K562 (cell line): ENCODE results near the gene PDZRN4. TPM values are rescaled to one million over a fixed set of nuclear protein-coding genes. Genes with fewer than 3 reads are reported as not detected.
A peak's percentile ranks its signal among the peaks of the same experiment; 100 is the strongest.

ENCODE experiments used
- ATAC-seq: fragments of 200-7000 bp; cut with Tn5 transposase; 3 replicates; pipeline ENCODE4 v1.9.1; 2020; ENCODE audit warnings: moderate library complexity
- BruUV-seq: library from RNA; stranded (reverse); fragments of 400-500 nt; replicated peaks from 2 replicates; lab custom pipeline; 2021; lab: Mats Ljungman, UMichigan
- CTCF ChIA-PET: fragments of 300-600 bp; formaldehyde crosslinking; extraction: SDS; loops from one replicate; lab custom pipeline; 2021; ENCODE audit warnings: low intra/inter-chr PET ratio; lab: Yijun Ruan, JAX
- POLR2A ChIA-PET: fragments of 300-600, 350-650 bp; sonication (Branson Sonifier 250); formaldehyde crosslinking; extraction: SDS; loops from one replicate; lab custom pipeline; 2021; ENCODE audit warnings: antibody characterized with exemption, inconsistent platforms; lab: Yijun Ruan, JAX
- DNase-seq, 4 experiments: peaks; one replicate each; pipeline versions ENCODE4 v3.0.0 to v3.0.0-alpha.2; 2011 to 2018; ENCODE audit warnings: low spot score in 3 of 4, mixed read lengths in 3 of 4; ENCODE audit errors: extremely low read depth in 1 of 4
- FAIRE-seq: peaks from 2 replicates; lab custom pipeline; 2011; peaks lifted over from hg19 to GRCh38; lab: Jason Lieb, UNC
- H2AFZ ChIP-seq: 2 replicates; pipeline ENCODE4 v1.6.0; 2011; ENCODE audit warnings: low read depth, low read length, control low read depth, inconsistent platforms
- H3K27ac ChIP-seq: fragments of 200-600 bp; 3 replicates; pipeline ENCODE4 v1.8.0; 2011; ENCODE audit warnings: low read depth, mild to moderate bottlenecking, control low read depth, inconsistent platforms, low read length, moderate library complexity, mixed read lengths; ENCODE audit errors: extremely low read depth
- H3K27me3 ChIP-seq, 2 experiments: fragments of 300-600 bp in 1 of 2; 2 replicates in 1 of 2; 3 replicates in 1 of 2; pipeline versions ENCODE4 v1.6.0 to v1.8.0; 2011; ENCODE audit warnings: inconsistent platforms in 2 of 2, low read length in 2 of 2, mild to moderate bottlenecking in 1 of 2, mixed read lengths in 1 of 2, moderate library complexity in 1 of 2; ENCODE audit not compliant: control insufficient read depth in 2 of 2, insufficient read depth in 2 of 2
- H3K36me3 ChIP-seq: fragments of 300-600 bp; 3 replicates; pipeline ENCODE4 v1.8.0; 2011; ENCODE audit warnings: mild to moderate bottlenecking, low read length, inconsistent platforms; ENCODE audit not compliant: control insufficient read depth, insufficient read depth
- H3K4me1 ChIP-seq, 2 experiments: fragments of 200-600 bp in 1 of 2; replicated peaks in 1 of 2; 2 replicates in 1 of 2; 3 replicates in 1 of 2; pipeline versions ENCODE4 v1.5.1 to v1.8.0; 2011; ENCODE audit warnings: inconsistent platforms in 2 of 2, low read length in 2 of 2, mild to moderate bottlenecking in 1 of 2, mixed read lengths in 1 of 2, moderate library complexity in 1 of 2; ENCODE audit not compliant: control insufficient read depth in 2 of 2, insufficient read depth in 2 of 2
- H3K4me2 ChIP-seq: 2 replicates; pipeline ENCODE4 v1.6.1; 2011; ENCODE audit warnings: low read length, control low read depth, inconsistent platforms, mixed read lengths; ENCODE audit not compliant: insufficient read depth
- H3K4me3 ChIP-seq: fragments of 200-600 bp; sonication (generic), shearing (Covaris generic); 2 replicates; pipeline ENCODE4 v1.5.1; 2016; ENCODE audit warnings: control low read depth, inconsistent platforms
- H3K79me2 ChIP-seq: fragments of 200-600 bp; 3 replicates; pipeline ENCODE4 v1.8.0; 2011; ENCODE audit warnings: low read length, inconsistent platforms; ENCODE audit not compliant: control insufficient read depth, insufficient read depth
- H3K9ac ChIP-seq, 2 experiments: 2 replicates each; pipeline versions ENCODE4 v1.6.0 to v1.6.1; 2011; ENCODE audit warnings: low read depth in 2 of 2, low read length in 2 of 2, control low read depth in 1 of 2, inconsistent platforms in 1 of 2, mild to moderate bottlenecking in 1 of 2, mixed read lengths in 1 of 2; ENCODE audit not compliant: insufficient read depth in 1 of 2
- H3K9me1 ChIP-seq: one replicate; pipeline ENCODE4 v1.6.0; 2011; ENCODE audit warnings: inconsistent platforms, mild to moderate bottlenecking, low read length, moderate library complexity; ENCODE audit not compliant: control insufficient read depth, insufficient read depth
- H3K9me3 ChIP-seq: replicated peaks from 2 replicates; pipeline ENCODE4 v1.5.1; 2011; ENCODE audit warnings: low read depth, low read length, inconsistent platforms; ENCODE audit not compliant: control insufficient read depth, insufficient read depth
- H4K20me1 ChIP-seq: replicated peaks from 2 replicates; pipeline ENCODE4 v1.6.1; 2011; ENCODE audit warnings: low read length, inconsistent platforms, mixed read lengths; ENCODE audit not compliant: control insufficient read depth, insufficient read depth
- ATF7 ChIP-seq: fragments of 450-650 bp; IDR thresholded peaks from 2 replicates; pipeline ENCODE4 v1.7.1; 2014; ENCODE audit warnings: mild to moderate bottlenecking, moderate library complexity
- CSDE1 ChIP-seq, 2 experiments: fragments of 450-650 bp; IDR thresholded peaks; 2 replicates each; pipeline ENCODE4 v1.6.1; 2016; ENCODE audit warnings: mild to moderate bottlenecking in 1 of 2
- EZH2 ChIP-seq: IDR thresholded peaks from 2 replicates; pipeline ENCODE4 v1.6.1; 2012; ENCODE audit warnings: low read depth, mild to moderate bottlenecking, inconsistent platforms, low read length, borderline replicate concordance
- KDM1A ChIP-seq, 2 experiments: fragments of 450-650 bp; IDR thresholded peaks; 2 replicates each; pipeline ENCODE4 v1.6.1; 2016; ENCODE audit warnings: mild to moderate bottlenecking in 2 of 2
- NR4A1 ChIP-seq, 2 experiments: fragments of 250-450 bp in 1 of 2; fragments of 450-650 bp in 1 of 2; sonication (Bioruptor Pico) in 1 of 2; IDR thresholded peaks; 2 replicates each; pipeline versions ENCODE4 v1.4.0 to v1.6.1; 2016 to 2020; ENCODE audit warnings: mild to moderate bottlenecking in 2 of 2, missing compliant biosample characterization in 1 of 2, missing genetic modification characterization in 1 of 2, moderate library complexity in 1 of 2
- RFX7 ChIP-seq: fragments of 250-450 bp; sonication (Bioruptor Pico); IDR thresholded peaks from 2 replicates; pipeline ENCODE4 v1.5.1; 2021; ENCODE audit warnings: mild to moderate bottlenecking
- SLC30A9 ChIP-seq: fragments of 250-450 bp; sonication (Bioruptor Pico); IDR thresholded peaks from 2 replicates; pipeline ENCODE4 v1.8.0; 2022; ENCODE audit warnings: mild to moderate bottlenecking, moderate library complexity
- SOX6 ChIP-seq: fragments of 450-650 bp; IDR thresholded peaks from 2 replicates; pipeline ENCODE4 v1.6.1; 2014; ENCODE audit warnings: mild to moderate bottlenecking
- SRSF1 ChIP-seq: fragments of 200-400 bp; formaldehyde crosslinking; IDR thresholded peaks from 2 replicates; pipeline ENCODE4 v1.6.1; 2017; ENCODE audit warnings: mild to moderate bottlenecking, low read depth, low read length, moderate library complexity
- TCF3 ChIP-seq: sonication (generic); formaldehyde crosslinking; IDR thresholded peaks from 2 replicates; pipeline ENCODE4 v1.4.0; 2020; ENCODE audit warnings: mild to moderate bottlenecking, missing genetic modification reagents
- ZNF76 ChIP-seq: fragments of 250-450 bp; sonication (Bioruptor Pico); IDR thresholded peaks from 2 replicates; pipeline ENCODE4 v1.4.0; 2020; ENCODE audit warnings: mild to moderate bottlenecking, moderate library complexity, borderline replicate concordance
- WGBS: fragments of 100-300 bp; shearing (Covaris generic); methylation state at CpG from one replicate; pipeline ENCODE4 v1.1.6; 2016; ENCODE audit warnings: low coverage, mixed read lengths; ENCODE audit not compliant: insufficient coverage; ENCODE audit errors: missing lambda C conversion rate; 5-methylcytosine and 5-hydroxymethylcytosine counted together
- in situ Hi-C: fragments of 300-500 bp; cut with MboI; formaldehyde crosslinking; loops from 4 replicates; pipeline ENCODE4 v1.15.0; 2018; ENCODE audit warnings: inconsistent platforms, mixed read lengths
- intact Hi-C: fragments of 100-400 bp; cut with micrococcal nuclease; formaldehyde crosslinking; loops from 2 replicates; pipeline ENCODE4 v1.14.2; 2022
- polyA plus RNA-seq, 8 experiments: library from polyadenylated mRNA; depleted of rRNA in 4 of 8; stranded (reverse) in 5 of 8; unstranded in 3 of 8; fragments of >200 nt; fragmentation: Nextera tagmentation in 2 of 8; fragmentation: Illumina TruSeq in 1 of 8; extraction: Ambion mirVana in 2 of 8; extraction: Trizol in 1 of 8; gene quantifications; 2 replicates each; pipeline versions ENCODE4 v1.2.1 to v1.2.3, GENCODE V29; 2011 to 2014; ENCODE audit warnings: inconsistent platforms in 1 of 8, missing spikeins in 1 of 8
- total RNA-seq, 7 experiments: library from RNA; depleted of rRNA in 6 of 7; stranded (reverse); fragments of >200 nt in 6 of 7; fragmentation: Illumina TruSeq in 2 of 7; extraction: Trizol in 2 of 7; gene quantifications; 2 replicates each; pipeline versions ENCODE4 v1.2.1 to v1.2.3, GENCODE V29; 2011 to 2021; ENCODE audit warnings: low replicate concordance in 1 of 7
- TF ChIP-seq, protein P1 (sequence below): sonication (generic); formaldehyde crosslinking; IDR thresholded peaks from 2 replicates; pipeline ENCODE4 v1.8.1; 2023; ENCODE audit warnings: mild to moderate bottlenecking, missing genetic modification reagents, moderate library complexity
- TF ChIP-seq, protein P2 (sequence below): fragments of 450-650 bp; formaldehyde crosslinking; IDR thresholded peaks from 2 replicates; pipeline ENCODE4 v1.4.0; 2022; ENCODE audit warnings: mild to moderate bottlenecking, moderate library complexity

PDZRN4 gene
- total and polyA plus RNA-seq, 9 of the 15 experiments (the other 6 are each of a cell fraction or from before 2014, with no cell fraction given) = not detected

DNA sequence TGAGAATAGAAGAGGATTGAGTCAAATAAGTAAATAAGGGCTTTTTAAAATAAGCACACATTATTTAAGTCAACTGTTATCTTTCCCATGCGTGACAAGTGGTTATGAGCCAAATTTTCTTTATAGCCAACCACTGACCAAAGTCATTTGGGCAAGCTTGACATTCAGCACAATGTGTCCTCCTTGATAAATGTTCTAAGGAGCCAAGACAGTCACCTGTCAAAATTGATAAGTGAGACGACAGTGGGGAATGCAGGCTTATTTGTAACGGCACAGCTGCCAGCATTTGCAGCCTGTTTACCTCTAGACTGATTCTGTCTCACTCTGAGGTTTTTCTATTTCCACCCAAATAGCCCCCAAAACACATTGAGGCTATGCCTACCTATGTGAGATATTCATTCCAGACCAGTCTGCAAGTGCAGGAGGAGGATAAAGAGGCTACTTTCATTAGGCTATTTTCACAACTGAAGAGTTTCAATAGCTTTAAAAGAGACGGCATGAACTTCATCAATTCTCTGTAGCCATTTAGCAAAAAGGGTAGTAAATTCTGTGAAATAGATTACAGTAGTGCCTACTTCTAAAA, 339.5 kb downstream of the PDZRN4 start:
- no peak overlapping the region for H3K4me2 ChIP-seq
- H3K4me1 ChIP-seq = no peaks in the 10 kb centered on the region
- no peak for ATAC-seq
- in situ Hi-C loops = no loop called here
- H4K20me1 ChIP-seq = no peaks in the 10 kb centered on the region
- H3K27ac ChIP-seq = no peak overlapping the region
- no peak overlapping the region for H3K9ac ChIP-seq
- no peaks in the 10 kb centered on the region for H3K27me3 ChIP-seq
- BruUV-seq = no TSS peak
- H3K9me3 ChIP-seq = no peaks in the 10 kb centered on the region
- no peaks in the 10 kb centered on the region for H3K36me3 ChIP-seq
- H3K4me3 ChIP-seq = no peak overlapping the region
- no peaks in the 10 kb centered on the region for H3K79me2 ChIP-seq
- POLR2A ChIA-PET = no interaction called here
- H3K9me1 ChIP-seq = no peaks in the 10 kb centered on the region
- CTCF ChIA-PET = no interaction called here
- intact Hi-C loops = no loop called here
- TF ChIP-seq TCF3 (CRISPR knock-in tag) (peak; percentile 77), EZH2 (no peak)
- H2AFZ ChIP-seq = no peak overlapping the region
- FAIRE-seq = no peak
- no peak for DNase-seq
- 0% methylated on average over 4 of the region's 4 CpGs for WGBS

DNA sequence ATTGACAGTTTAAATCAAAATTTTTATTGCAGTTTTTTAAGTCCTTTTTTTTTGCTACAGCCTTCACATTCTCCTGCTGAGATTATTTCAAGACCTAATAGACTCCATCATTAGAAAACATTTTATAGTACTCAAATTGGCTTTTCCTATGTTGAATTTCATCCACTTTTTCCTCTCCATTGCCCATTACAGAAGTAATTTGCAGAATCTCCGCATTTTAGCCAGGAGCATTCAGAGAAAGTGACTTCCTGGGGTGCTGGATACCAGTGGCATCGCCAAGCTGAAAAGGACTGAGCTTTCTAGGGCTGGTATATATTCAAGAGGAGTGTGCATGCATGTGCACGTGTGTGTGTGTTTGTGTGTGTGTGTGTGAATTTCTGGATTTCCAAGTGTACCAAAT, 340.8 kb downstream of the PDZRN4 start:
- Histone ChIP-seq H3K79me2 (no peaks in the 10 kb centered on the region), H3K9me1 (no peaks in the 10 kb centered on the region), H4K20me1 (no peaks in the 10 kb centered on the region), H2AFZ (no peak overlapping the region)
- intact Hi-C loops = no loop called here
- TF ChIP-seq KDM1A (IDR thresholded peaks at IDR 0.05) (no peak), SRSF1 (no peak), CSDE1 (IDR thresholded peaks at IDR 0.05) (no peak), SLC30A9 (no peak), RFX7 (no peak), ZNF76 (CRISPR knock-in tag) (no peak), SOX6 (no peak), ATF7 (no peak), NR4A1 (CRISPR knock-in tag; IDR thresholded peaks at IDR 0.05) (no peak), NR4A1 (tag; IDR thresholded peaks at IDR 0.05) (no peak)
- TF ChIP-seq, protein P1, sequence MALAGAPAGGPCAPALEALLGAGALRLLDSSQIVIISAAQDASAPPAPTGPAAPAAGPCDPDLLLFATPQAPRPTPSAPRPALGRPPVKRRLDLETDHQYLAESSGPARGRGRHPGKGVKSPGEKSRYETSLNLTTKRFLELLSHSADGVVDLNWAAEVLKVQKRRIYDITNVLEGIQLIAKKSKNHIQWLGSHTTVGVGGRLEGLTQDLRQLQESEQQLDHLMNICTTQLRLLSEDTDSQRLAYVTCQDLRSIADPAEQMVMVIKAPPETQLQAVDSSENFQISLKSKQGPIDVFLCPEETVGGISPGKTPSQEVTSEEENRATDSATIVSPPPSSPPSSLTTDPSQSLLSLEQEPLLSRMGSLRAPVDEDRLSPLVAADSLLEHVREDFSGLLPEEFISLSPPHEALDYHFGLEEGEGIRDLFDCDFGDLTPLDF (CRISPR knock-in tag) = no peak
- TF ChIP-seq, protein P2, sequence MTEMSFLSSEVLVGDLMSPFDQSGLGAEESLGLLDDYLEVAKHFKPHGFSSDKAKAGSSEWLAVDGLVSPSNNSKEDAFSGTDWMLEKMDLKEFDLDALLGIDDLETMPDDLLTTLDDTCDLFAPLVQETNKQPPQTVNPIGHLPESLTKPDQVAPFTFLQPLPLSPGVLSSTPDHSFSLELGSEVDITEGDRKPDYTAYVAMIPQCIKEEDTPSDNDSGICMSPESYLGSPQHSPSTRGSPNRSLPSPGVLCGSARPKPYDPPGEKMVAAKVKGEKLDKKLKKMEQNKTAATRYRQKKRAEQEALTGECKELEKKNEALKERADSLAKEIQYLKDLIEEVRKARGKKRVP (CRISPR knock-in tag) = no peak
- TF ChIP-seq, all 486 proteins: peak for 0
- no TSS peak for BruUV-seq
- WGBS = 0% methylated on average over 3 of the region's 3 CpGs
- no peaks in the 10 kb centered on the region for H3K9me3 ChIP-seq
- H3K4me3 ChIP-seq = no peak overlapping the region
- no peak for FAIRE-seq
- no peak for DNase-seq
- no peak overlapping the region for H3K4me2 ChIP-seq
- H3K27me3 ChIP-seq = no peaks in the 10 kb centered on the region
- in situ Hi-C loops = no loop called here
- CTCF ChIA-PET = no interaction called here
- no peak overlapping the region for H3K27ac ChIP-seq
- H3K4me1 ChIP-seq = no peaks in the 10 kb centered on the region
- H3K36me3 ChIP-seq = no peaks in the 10 kb centered on the region
- no peak for ATAC-seq
- POLR2A ChIA-PET = no interaction called here
- no peak overlapping the region for H3K9ac ChIP-seq
